Measurements from ENCODE around the gene ZDHHC19. TPM values are rescaled to one million over a fixed set of nuclear protein-coding genes. Genes with fewer than 3 reads are reported as not detected.
"Not testable (repeated sequence)": the region's sequence is repeated elsewhere in the genome, so short reads cannot be mapped to it uniquely, and the experiment has no call there.

The ZDHHC19 gene
- total RNA-seq, 1 experiment from 2014 or later, result not detected

DNA sequence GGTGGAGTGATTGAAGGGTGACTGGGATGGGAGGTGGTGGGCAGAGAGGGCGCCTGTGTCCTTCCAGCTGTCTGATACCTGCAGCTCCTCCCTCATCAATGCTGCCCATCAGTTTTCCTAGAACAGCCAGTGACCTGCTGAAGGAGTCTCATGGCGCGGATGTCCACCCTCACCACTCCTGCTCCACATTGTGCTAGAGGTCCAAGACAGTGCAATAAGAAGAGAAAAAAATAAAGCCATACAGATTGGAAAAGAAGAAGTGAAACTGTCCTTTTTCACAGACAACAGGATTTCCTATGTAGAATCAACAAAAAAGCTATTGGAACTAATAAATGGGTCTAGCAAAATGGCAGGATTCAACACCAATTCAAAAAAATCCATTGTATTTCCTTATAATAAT, 7.4 kb downstream of the ZDHHC19 start:
- DNase-seq (ENCODE audit: low read depth), result no peak

DNA sequence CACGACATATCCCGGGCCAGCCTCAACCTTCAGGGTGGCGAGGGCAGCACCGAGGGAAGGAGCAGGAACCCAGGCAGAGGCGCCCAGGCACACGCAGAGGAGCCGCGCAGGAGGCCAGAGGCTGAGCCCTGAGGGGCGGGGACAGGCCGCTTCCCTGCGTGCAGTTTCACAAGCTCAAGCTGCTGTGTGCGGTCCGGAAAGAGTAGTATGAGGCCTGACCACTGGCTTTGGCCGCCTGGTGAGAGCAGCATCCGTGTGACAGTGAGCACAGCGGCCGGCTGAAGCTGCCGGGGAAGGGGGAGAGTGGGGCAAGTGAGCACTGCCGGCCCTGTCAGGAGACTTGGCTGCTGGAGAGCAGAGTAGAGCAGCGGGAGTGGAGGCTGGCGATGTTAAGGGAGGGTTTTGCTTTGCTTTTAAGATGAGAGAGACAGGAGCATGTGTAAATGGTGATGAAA, 8.7 kb downstream of the ZDHHC19 start:
- DNase-seq (ENCODE audit: low read depth), result no peak

DNA sequence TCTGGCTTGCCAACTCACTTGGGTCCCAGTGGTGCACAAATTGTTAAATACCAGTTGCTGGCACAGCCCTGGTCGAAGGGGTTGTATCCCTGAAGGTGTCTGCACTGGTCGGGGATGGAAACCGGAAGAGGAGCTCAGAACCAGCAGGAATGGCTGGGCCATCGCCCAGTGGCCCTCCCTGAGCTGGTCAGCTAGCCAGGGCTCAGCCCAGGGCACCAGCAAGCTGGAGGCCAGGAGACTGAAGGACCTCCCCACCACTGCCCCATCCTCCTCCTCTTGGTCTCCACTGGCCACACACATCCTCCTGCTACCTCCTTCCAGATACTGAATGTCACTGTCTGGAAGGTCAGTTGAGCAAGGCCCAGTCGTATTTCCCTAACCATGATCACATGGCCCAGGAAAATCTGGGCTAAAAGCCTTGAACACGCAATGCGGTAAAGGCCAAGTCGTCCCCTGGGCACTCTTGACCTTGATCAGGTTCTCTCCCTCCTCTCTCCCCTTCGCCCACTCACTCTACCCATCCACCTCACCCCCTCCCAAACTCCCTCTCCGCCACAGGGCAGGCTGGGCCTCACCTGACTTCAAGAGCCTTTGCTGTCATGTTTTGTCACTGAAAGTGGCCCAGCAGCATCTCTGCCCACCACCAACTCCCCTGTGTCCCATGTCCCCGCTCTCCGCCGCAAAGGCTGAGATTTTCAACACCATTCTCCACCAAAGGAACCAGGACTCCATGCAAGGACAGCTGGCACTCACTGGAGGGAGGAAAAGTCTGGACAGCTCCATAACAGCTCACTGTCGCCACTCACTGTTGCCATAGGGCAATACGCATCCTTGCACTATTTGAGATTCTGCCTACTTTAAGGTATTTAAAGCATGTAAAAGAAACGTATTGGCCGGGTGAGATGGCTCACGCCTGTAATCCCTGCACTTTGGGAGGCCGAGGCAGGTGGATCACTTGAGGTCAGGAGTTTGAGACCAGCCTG, 12.1 kb downstream of the ZDHHC19 start:
- peak; percentile 42 for DNase-seq (ENCODE audit: low read depth)

DNA sequence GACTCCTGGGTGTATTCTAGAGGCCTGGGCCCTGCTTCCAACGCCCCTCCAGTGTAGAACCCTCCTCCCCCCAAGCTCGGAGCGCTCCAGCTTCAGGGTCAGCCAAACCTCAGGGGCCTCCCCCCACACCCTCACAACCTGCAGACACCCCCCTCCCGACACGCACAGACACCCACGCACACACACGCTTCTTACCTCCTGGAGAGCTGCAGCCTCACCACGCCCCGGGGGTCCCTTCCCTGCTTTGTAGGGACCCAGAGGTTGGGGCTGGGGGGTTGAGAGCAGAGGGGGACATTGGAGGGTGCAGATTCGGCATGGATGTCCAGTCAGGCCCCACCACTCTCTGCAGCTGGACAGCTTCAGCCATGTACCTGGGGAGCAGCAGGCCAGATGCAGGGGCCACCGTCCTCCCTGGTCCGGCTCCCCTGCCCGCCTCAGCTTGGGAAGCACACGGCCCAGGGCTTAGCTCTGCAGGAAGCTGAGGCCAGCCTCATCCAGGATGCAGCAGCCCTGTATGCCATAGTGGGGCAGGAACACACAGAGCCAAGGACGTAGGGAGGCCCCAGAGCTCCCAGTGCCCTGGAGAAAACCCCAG, 13.0 kb downstream of the ZDHHC19 start:
- no peak for DNase-seq (ENCODE audit: low read depth)

DNA sequence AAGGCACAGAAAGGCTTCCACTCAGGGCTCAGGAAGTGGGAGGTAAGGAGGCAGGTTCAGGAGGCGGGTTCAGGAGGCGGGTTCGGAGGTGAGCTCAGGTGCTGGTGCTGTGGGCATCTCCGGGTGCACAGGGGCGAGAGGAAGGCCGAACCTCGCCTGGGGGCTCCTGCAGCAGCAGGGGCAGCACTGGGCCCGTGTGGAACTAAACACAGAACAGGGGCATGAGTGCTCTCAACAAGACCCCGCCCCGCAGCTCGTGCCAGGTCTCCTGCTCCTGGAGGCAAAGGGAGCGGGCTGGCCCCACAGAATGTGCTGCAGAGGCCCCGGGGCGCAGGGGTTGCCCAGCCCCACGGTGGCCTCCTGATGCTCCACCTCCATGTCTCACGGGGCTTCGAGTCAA, 13.7 kb downstream of the ZDHHC19 start:
- DNase-seq (ENCODE audit: low read depth), result no peak

DNA sequence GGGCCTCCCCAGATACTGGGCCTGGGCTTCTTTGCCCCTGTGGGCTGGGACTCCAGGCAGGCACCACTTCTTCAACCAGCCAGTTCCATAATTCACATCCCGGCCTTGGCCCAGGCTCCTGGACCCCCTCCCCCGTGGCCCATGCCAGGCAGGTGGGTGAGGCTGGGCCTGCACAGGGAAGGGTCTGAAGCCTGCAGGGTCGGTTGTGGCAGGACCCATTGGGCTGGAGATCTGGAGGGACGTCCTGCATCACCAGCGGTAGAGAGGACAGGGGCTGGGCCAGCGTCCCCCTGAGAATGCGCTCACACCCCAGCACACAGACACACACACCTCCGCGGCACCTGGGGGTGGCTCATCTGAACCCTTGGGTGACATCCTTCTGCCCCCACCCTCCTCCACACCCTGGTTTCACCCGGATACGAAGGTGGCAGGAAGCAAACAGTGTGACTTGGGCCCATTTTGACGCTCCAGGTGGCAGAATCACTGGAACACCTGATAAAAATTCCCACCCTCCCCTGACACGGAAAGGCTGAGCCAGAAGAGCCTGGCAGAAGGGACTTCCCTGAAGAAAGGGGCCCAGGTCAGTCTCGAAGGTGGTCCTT, 15.4 kb downstream of the ZDHHC19 start:
- no peak for DNase-seq (ENCODE audit: low read depth)

DNA sequence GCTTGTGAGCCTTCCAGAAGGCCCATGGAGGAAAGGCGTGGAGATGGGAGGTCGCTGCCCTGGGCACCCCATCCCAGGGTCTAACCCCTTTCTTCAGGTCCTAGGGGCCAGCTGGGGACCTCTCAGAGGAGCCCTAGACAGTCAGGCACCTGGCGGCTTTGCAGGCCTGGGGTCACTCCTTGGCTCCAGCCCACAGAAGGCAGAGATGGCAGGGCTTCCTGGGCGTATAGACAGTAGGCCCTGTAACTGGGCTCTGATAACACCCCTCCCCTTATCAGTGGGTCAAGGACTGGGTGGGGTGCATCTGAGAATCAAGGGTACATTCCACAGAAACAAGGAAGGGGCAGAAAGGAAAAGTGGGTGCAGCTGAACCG, 16.7 kb downstream of the ZDHHC19 start:
- DNase-seq (ENCODE audit: low read depth), result no peak

DNA sequence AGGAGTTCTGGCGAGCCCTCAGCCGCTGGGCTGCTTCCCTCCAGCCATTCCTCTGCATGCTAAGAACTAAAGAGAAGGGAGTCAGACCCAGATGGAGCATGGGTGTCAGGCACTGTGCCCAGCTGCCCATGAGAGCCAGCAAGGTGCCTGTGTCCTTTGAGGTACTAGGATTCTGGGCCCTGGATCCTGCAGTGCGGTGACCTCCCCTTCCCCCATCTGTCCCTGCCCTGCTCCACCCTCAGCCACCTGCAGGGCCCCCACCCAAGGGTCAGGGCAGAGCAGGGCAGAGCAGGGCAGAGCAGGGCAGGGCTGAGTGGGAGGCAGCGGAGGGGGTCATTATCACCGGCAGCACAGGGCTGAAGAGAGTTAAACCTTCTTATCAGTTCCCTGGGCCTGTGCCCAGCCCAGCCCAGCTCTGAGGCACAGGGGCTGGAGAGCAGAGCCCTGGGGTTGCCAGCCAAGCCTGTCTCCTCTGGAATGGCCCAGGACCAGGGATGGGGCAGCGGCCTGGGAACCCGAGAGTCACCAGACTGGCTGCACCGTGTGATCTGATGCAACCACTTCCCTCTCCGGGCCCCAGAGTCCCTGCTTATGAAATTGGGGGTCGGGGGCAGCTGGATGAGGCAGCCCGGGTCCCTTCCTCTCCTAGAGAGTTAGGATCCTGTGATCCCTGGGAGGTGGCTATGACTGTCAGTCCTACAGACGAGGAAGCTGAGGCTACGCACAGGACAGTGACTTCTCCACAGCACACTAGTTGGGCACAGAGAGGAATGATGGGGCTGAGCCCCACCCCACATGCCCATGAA, 17.3 kb downstream of the ZDHHC19 start:
- no peak for DNase-seq (ENCODE audit: low read depth)

DNA sequence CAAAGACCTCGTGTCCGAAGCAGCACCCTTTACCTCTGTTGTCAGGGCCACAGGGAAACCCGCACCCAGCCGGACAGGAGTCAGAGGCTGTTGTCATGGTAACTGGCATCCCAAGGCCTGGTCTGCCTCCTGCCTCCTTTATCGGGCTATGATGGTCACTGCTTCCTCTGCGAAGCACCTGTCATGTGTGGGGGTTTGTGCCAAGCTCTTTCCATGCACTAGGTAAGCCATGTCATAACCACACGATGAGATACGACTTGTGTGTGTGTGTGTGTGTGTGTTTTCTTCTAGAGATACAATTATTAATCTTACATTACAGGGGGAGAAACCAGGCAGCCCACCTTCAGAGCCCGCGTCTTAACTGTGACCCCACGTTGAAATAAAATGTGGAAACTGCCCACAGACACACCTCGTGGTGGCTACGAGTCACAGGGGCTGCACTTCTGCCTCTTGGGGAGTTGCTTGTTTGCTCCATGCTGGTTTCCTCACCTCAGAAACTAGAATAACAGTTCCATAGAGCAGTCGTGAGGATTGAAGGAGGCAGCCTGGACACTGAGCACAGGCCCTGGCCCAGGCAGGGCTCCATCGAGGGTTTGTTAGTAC, 18.0 kb downstream of the ZDHHC19 start:
- no peak for DNase-seq (ENCODE audit: low read depth)

DNA sequence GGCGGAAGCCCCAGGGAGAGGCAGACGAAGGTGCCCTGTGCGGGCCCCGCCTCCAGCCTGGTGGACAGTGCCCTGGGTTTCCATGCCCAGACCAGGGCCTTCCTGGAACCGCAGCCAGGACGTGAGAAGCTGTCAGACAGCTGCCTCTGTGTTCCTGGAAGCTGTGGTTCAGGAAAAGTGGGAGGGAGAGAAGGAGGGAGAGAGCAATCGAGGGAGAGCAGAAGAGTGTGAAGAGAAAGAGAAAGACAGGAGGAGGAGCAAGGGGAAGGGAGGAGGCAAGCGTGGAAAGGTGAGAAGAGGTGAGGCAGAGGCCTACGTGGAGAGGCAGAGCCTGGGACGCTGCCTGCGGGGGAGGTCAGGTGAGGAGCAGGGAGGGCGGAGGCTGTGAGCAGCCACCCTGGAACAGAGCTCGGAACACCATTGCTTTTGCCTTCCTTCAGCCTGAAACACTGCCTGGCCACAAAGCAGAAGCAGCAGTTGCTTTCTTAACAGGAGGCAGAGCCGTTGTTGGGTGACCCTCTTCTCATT, 18.6 kb downstream of the ZDHHC19 start:
- no peak for DNase-seq (ENCODE audit: low read depth)

DNA sequence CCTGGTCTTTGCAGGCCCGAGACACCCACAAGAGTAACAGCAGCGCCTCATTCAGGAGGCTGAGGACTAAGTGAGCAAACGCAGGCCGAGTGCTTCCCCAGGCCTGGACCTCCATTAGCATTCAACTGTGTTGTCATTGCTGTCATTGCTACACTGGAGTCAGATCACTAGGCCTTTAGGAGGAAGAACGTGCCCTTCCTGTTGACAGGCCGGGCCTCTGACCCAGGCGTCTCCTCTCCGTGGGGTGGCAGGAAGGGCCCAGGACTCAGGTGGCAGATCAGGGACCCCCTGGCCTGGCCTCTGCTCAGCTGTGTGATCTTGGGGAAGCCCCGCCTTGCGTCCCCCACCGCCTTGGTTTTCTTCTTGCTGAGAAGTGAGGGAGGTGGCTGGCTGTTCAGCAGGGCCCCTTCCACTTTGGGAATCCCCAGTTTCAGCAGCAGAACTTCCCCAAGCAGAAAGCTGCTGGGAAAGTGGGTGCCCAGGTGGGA, 19.1 kb downstream of the ZDHHC19 start:
- no peak for DNase-seq (ENCODE audit: low read depth)

DNA sequence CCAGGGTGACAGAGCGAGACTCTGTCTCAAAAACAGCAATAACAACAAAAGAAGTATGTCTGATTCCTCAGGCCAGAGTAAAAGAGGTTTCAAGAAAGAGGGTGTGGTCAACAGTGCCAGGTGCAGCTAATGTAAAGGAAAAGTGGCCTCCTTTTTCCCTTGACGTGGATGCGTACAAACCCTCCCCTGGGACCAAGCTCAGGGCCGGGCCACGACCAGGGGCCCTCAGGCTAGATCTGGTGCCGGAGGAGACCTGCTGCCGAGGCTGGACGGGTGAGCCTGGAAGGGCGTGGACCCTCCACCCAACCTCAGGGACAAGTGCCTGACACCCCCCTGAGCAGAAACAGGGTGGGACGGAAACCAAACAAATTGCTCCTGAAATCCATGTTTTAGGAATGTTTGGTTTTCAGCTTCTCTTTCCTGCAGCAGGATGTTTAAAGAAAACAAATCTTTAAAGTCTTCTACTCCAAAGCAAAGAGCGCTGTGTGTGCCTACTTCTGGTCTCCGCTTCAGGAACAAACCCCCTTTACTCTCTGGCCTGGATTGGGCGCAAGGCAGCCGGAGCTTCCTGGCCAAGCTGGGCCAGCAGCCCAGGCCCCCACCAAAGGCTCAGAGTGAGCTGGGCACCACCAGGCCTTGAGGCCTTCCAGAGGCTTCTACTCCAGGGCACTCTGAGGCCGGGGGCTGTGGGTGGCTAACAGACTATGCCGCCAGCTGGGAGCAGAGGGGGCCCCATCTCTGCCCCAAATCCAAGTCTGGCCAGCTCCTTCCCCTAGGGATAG, 21.4 kb downstream of the ZDHHC19 start:
- no peak for DNase-seq (ENCODE audit: low read depth)

DNA sequence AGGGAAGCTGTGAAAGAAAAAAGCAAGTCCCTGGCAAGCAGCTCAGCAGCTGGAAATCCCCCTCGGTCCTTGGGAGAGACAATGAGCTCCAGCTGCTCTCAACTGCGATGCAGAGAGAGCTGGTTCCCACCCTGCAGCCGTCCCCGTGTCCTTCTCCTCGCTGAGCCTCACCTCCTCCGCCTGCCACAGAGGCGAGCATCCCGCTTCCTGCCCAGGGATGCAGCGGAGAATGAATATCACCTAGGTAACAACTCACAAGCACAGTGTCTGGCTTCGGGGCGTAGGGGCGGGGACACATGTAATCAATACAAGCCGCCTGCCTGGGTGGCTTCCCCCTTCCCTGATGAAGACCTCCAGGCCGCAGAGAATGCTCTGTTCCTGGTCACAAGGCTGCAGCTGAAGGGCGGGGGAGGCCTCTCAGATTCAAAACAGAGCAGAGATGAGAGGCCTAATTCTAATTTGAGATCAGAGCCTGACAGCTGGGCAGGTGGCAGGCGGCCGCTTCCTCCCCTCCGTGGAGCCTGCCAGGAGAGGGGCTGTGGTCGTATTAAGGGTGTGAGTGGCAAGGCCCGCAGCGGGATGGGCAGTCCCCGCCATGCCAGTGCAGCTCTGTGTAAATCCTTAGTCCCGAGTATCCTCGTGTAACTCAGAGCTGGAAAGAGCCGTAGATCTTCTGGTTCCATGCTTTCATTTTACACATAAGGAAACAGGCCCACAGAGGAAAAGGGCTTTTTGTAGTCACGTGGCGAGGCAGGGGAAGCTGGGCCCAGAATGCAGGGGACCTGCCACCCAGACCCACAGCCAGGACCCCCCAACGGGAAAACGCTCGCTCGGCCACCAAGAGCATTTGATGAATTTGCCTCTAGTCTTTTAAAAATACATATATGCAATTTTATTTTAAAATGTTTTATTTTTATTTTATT, 24.3 kb downstream of the ZDHHC19 start:
- DNase-seq (ENCODE audit: low read depth), result no peak

DNA sequence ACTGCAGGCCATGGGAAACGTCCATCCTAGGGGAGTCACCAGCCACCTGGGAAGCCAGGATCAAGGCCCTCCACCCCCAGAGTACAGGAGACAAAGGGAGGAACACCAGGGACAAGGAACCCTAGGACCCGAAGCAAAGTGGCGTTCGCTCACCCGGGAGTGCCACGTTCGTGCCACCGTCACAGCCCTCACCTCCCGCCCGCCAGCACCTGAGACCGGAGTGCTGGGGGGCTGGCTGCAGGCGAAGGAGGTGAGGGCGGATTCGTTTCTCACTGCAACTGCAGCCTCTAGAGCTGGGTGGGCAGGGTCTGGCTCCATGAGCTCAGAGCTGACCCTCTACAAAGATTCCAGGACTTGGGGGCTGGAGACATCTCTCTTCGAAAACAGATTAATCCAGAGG, 26.3 kb downstream of the ZDHHC19 start:
- no peak for DNase-seq (ENCODE audit: low read depth)

DNA sequence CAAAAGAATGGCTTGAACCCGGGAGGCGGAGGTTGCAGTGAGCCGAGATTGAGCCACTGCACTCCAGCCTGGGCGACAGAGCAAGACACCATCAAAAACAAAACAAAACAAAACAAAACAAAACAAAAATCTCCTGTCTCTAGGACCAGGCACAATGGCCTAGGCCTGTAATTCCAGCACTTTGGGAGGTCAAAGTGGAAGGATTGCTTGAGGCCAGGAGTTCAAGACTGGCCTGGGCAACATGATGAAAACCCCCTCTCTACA, 27.1 kb downstream of the ZDHHC19 start:
- DNase-seq (ENCODE audit: low read depth), result not testable (repeated sequence)

DNA sequence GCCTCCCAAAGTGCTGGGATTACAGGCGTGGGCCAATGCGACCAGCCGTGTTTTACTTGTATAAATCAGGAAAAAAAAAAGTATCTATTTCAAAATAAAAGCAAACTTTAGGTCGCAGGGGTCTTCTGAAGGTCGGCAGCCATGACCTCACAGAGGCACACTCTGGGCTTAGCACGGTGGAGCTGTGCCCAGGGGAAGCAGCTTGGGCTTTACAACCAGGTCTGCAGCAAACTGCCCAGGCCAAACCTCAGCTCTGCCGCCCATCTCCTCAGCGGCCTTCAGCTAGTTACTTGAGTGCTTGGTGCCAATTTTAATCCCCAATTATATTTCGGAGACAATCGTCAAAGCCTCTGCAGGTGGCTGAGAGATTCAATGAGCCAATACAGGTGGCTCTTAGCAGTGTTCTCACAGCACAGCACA, 30.1 kb downstream of the ZDHHC19 start:
- DNase-seq (ENCODE audit: low read depth), result no peak

DNA sequence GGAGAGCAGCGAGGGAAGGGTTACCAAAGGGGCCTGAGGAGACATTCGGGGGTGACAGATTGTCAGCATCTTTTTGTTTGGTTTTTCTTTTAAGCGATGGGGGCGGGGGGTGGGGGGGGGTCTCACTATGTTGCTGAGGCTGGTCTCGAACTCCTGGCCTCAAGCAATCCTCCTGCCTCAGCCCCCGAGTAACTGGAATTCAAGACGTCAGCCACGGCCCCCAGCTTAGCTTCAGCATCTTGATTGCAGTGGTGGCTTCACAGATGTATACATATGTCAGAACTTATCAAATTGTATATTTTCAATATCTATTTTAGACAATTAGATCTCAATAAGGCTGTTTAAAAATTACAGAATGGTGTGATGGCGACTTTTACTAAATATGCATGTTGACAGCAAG, 30.9 kb downstream of the ZDHHC19 start:
- no peak for DNase-seq (ENCODE audit: low read depth)

DNA sequence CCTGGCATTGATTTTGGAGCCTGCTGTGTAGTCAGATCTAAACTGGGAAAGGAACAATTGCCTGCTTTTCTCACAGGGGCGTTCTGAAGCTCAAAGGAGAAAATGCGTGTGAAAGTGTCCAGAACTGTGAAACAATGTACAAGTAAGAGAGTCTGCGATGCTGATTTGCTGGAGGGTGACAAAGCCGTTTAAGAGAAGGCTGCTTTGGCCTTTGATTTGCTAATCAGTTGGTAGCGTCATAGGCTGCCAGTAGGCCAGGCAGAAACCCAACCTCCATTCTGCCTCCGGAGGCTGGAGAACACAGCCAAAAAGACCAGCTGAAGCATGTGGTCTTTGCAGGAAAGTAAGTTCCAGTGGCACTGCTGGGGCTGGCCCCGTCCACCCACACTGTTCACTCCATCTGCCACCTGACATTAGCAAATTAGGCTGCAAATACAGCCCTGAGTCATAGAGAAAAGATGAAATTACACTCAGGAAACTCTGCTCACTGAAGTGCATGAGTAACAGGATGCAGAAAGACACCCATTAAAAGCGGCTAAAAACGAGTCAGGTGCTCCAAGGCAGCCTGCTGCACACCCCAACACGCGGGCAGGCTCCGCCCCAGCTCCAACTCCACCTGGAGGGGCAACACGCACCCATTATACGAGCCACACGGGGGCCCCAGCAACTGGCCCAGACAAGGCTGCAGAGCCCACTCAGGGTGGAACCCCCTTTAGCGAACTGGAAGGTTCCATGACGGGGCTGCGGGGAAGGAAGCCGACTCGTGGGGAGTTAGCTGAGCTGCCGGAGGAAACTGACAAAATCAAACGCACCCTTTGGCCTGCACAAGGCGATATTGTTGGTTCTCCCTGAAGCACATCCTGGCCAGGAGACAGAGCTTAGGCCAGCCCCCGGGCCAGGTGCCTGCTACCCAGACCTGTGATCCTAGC, 31.6 kb downstream of the ZDHHC19 start:
- DNase-seq (ENCODE audit: low read depth), result peak; percentile 77
